ENCODE results near the gene HELZ2. TPM values are rescaled to one million over a fixed set of nuclear protein-coding genes. Genes with fewer than 3 reads are reported as not detected.

Gene HELZ2
- total RNA-seq, 6 experiments from 2014 or later = 14.7 to 20.4 (median 16.5) TPM

DNA sequence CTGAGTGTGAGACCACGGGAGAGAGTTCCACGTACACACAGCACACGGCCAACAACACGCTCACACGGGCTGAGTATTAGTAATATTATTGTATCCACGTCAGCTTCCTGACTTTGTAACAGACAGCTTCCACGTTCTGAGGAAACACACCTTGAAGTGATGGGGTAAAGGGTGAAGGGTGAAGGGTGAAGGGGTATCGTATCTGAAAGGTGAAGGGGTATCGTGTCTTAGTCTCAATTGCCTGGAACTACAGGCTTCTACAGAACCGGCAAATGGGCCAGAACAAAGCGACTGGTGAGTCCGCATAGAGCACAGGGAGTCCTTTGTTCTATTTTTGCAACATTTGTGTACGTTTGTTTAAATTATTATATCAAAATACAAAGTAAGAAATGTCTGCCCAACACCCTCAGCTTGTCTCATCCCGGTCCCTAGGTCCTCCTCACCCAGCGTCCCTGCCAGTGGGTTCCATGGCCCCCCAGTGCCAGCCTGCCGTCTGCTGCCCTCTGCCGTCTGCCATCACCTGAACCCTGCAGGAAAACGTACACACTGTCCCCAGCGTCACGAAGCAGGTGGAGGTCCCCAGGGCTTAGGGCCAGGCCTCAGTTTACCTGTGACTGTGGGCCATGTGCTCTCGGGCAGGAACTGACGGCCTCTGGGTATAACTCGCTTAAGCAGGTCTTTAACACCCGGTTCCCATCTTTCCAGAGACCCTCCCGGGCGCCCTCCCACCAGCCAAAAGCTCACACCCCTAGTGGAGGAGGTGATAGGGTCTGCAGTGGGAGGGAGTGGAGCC lies 4.4 kb upstream of the HELZ2 start:
- Mint-ChIP-seq H3K36me3 (ENCODE audit: low read depth) (no peaks in the 10 kb centered on the region), H3K27me3 (ENCODE audit: insufficient read depth) (peaks cover 15% of the 10 kb centered on the region; the same call in 1 of the 2 replicates), H3K4me3 (no peak overlapping the region), H3K27ac (no peak overlapping the region), H3K9me3 (no peaks in the 10 kb centered on the region), H3K4me1 (ENCODE audit: low read depth) (peaks cover 17% of the 10 kb centered on the region)
- TF ChIP-seq, protein P1, sequence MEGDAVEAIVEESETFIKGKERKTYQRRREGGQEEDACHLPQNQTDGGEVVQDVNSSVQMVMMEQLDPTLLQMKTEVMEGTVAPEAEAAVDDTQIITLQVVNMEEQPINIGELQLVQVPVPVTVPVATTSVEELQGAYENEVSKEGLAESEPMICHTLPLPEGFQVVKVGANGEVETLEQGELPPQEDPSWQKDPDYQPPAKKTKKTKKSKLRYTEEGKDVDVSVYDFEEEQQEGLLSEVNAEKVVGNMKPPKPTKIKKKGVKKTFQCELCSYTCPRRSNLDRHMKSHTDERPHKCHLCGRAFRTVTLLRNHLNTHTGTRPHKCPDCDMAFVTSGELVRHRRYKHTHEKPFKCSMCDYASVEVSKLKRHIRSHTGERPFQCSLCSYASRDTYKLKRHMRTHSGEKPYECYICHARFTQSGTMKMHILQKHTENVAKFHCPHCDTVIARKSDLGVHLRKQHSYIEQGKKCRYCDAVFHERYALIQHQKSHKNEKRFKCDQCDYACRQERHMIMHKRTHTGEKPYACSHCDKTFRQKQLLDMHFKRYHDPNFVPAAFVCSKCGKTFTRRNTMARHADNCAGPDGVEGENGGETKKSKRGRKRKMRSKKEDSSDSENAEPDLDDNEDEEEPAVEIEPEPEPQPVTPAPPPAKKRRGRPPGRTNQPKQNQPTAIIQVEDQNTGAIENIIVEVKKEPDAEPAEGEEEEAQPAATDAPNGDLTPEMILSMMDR (IDR thresholded peaks at IDR 0.05) = no peak
- DNase-seq = no peak

DNA sequence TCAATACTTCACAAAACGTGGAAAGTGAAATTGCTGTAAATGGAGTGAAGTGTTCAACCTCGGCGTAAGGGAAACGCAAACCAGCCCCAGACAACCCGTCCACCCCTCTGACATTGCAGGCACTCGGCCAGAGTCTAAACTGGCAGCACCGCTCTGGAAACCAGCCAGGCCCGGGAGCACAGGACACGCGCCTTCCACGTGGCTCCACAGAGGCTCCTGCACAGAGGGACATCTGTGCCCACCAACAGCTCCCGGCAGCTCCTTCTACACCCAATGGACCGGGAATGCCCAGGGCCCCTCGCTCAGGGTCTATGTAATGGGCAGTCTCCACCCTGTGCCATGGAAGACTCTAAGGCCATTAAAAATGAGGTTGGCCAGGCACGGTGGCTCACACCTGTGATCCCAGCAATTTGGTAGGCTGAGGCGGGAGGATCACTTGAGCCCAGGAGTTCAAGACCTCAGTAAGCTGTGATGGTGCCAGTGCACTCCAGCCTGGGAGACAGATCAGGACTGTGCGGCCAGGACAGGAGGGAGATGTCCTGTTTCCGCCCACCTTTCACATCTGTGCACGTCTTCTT lies 3.4 kb upstream of the HELZ2 start:
- Mint-ChIP-seq H3K9me3 (no peaks in the 10 kb centered on the region), H3K27ac (no peak overlapping the region), H3K4me3 (no peak overlapping the region), H3K4me1 (ENCODE audit: low read depth) (peaks cover 17% of the 10 kb centered on the region), H3K27me3 (ENCODE audit: insufficient read depth) (peaks cover 12% of the 10 kb centered on the region; the same call in 1 of the 2 replicates), H3K36me3 (ENCODE audit: low read depth) (no peaks in the 10 kb centered on the region)
- no peak for DNase-seq
- TF ChIP-seq, protein P1 (IDR thresholded peaks at IDR 0.05) = no peak

DNA sequence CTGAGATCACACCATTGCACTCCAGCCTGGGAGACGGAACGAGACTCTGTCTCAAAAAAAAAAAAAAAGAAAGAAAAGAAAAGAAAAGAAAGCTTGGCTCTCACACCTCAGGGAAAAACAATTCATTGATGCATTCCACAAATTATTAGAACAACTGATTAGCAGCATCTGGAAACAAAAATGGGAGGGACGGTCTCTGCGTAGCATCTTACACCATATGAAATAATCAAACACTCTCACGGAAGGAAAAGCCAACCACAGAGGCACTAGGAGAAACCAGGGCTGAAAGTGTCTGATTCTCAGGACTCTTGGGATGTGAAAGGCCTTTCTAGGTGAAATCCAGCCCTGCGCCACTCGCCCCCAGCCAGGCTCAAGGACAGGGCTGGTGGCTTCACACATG lies 2.3 kb upstream of the HELZ2 start:
- Mint-ChIP-seq H3K4me1 (ENCODE audit: low read depth) (peaks cover 17% of the 10 kb centered on the region), H3K4me3 (peak overlapping the region; percentile 36), H3K27ac (peak overlapping the region; percentile 33), H3K9me3 (no peaks in the 10 kb centered on the region), H3K36me3 (ENCODE audit: low read depth) (no peaks in the 10 kb centered on the region), H3K27me3 (ENCODE audit: insufficient read depth) (peaks cover 9% of the 10 kb centered on the region; the same call in 1 of the 2 replicates)
- TF ChIP-seq, protein P1 (IDR thresholded peaks at IDR 0.05) = no peak
- no peak for DNase-seq

DNA sequence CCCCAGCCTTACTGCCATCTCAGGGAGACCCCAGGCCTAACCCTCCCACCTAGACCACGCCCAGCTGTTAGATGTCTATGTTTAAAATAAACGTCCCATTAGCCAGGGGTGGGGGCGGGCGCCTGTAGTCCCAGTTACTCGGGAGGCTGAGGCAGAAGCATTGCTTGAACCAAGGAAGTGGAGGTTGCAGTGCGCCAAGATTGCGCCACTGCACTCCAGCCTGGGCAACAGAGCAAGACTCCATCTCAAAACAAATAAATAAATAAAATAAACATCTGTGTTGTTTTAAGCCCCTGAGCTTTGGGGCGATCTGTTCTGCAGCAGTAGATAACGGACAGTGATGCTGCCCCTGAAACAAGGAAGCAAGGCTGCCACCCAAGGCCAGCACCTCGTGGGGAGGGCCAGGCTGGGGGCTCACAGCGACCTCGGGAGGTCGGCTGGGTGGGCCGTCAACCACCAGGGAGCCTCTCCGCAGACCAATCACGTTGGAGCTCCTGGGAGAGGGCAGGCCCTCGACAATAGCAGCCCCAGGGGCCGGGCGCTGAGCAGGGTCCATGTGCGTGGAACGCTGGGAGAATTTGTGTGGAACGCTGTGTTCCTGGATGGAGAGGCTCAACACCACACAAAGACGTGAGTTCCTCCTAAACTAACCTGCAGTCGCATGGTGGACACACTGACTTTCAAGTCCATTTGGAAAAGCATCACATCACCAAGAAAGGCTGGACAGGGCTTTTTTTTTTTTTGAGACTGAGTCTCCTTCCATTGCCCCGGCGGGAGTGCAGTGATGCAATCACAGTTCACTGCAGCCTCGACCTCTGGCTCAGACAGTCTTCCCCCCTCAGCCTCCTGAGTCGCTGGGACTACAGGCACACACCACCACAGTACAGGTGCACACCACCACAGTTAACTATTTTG lies 1.0 kb upstream of the HELZ2 start:
- peaks cover 9% of the 10 kb centered on the region; the same call in 1 of the 2 replicates for H3K27me3 Mint-ChIP-seq (ENCODE audit: insufficient read depth)
- peaks cover 17% of the 10 kb centered on the region for H3K4me1 Mint-ChIP-seq (ENCODE audit: low read depth)
- peak overlapping the region; percentile 22 for H3K4me3 Mint-ChIP-seq
- TF ChIP-seq, protein P1 (IDR thresholded peaks at IDR 0.05) = no peak
- H3K36me3 Mint-ChIP-seq (ENCODE audit: low read depth) = no peaks in the 10 kb centered on the region
- H3K27ac Mint-ChIP-seq = peak overlapping the region; percentile 68
- DNase-seq = no peak
- H3K9me3 Mint-ChIP-seq = no peaks in the 10 kb centered on the region

DNA sequence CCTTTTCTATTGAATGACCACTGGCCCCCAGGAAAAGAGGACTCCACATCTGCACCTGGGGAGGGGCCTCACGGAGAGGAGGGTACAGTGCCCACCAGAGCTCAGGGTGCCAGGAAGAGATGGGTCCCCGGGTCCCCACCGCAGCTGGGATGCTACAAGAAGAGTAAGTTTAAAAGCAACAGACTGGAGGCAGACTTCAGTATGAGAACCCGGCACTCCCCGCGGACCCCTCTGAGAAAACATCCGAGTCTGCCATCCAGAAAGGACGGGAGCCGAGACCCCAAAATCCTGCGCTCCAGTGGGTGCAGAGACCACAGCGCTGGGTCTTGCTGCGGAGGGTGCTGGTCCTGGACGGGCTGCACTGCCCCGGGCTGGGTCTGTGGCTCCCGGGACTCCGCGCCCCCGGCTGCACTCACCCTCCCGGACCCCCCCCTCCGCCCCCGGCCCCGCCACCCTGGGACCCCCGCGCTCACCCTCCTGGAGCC lies 350 bp downstream of the HELZ2 start:
- H3K36me3 Mint-ChIP-seq (ENCODE audit: low read depth) = no peaks in the 10 kb centered on the region
- peak overlapping the region; percentile 73 for H3K27ac Mint-ChIP-seq
- TF ChIP-seq, protein P1 (IDR thresholded peaks at IDR 0.05) = no peak
- peak overlapping the region; percentile 88 for H3K4me3 Mint-ChIP-seq
- DNase-seq = no peak
- H3K27me3 Mint-ChIP-seq (ENCODE audit: insufficient read depth) = peaks cover 3% of the 10 kb centered on the region; the same call in 1 of the 2 replicates
- no peaks in the 10 kb centered on the region for H3K9me3 Mint-ChIP-seq
- peaks cover 17% of the 10 kb centered on the region for H3K4me1 Mint-ChIP-seq (ENCODE audit: low read depth)
